GM10266 (cell line): ENCODE measurements around the gene GJA3.

Experiments
- DNase-seq: peaks from one replicate; pipeline ENCODE4 v3.0.0; 2012; ENCODE audit errors: extremely low spot score
- CTCF ChIP-seq: IDR thresholded peaks from 2 replicates; pipeline ENCODE4 v1.5.1; 2012; ENCODE audit warnings: mild to moderate bottlenecking, low read depth; ENCODE audit not compliant: control insufficient read depth, insufficient read depth; ENCODE audit errors: missing control alignments

The GJA3 gene

GRCh38 chr13:20109037-20109436, 51.8 kb downstream of the GJA3 start:
- no peak for DNase-seq
- no peak for TF ChIP-seq CTCF

- no peak for DNase-seq
- TF ChIP-seq CTCF, result no peak
Observed at GRCh38 chr13:20106742-20107141, 54.1 kb downstream of the GJA3 start.

- no peak for TF ChIP-seq CTCF
- no peak for DNase-seq
Observed at GRCh38 chr13:20105161-20105689, 55.6 kb downstream of the GJA3 start.

- no peak for DNase-seq
- no peak for TF ChIP-seq CTCF
Observed at GRCh38 chr13:20102525-20103180, 58.2 kb downstream of the GJA3 start.

GRCh38 chr13:20101467-20102316, 59.2 kb downstream of the GJA3 start:
- no peak for DNase-seq
- TF ChIP-seq CTCF, result no peak

GRCh38 chr13:20099319-20099718, 61.5 kb downstream of the GJA3 start:
- no peak for DNase-seq
- TF ChIP-seq CTCF, result no peak

GRCh38 chr13:20093951-20094350, 66.9 kb downstream of the GJA3 start:
- DNase-seq, result no peak
- TF ChIP-seq CTCF, result no peak
